Coronary artery (tissue), 2 donors: Measurements from ENCODE around the gene ECM2.

Experiments
- DNase-seq: peaks from one replicate; pipeline ENCODE4 v3.0.0-alpha.2; 2017; ENCODE audit warnings: low spot score
- H3K27ac ChIP-seq, 2 donors: fragments of 200-600 bp; sonication (generic); one replicate each; pipeline ENCODE4 v1.5.1; 2016 to 2019
- H3K4me3 ChIP-seq: fragments of 200-600 bp; sonication (generic); 2 replicates; pipeline ENCODE4 v1.5.1; 2016; ENCODE audit warnings: mild to moderate bottlenecking, moderate library complexity
- CTCF ChIP-seq: fragments of 200-600 bp; sonication (generic); IDR thresholded peaks from one replicate; pipeline ENCODE4 v1.5.1; 2019; ENCODE audit warnings: antibody characterized with exemption

The ECM2 gene

DNA sequence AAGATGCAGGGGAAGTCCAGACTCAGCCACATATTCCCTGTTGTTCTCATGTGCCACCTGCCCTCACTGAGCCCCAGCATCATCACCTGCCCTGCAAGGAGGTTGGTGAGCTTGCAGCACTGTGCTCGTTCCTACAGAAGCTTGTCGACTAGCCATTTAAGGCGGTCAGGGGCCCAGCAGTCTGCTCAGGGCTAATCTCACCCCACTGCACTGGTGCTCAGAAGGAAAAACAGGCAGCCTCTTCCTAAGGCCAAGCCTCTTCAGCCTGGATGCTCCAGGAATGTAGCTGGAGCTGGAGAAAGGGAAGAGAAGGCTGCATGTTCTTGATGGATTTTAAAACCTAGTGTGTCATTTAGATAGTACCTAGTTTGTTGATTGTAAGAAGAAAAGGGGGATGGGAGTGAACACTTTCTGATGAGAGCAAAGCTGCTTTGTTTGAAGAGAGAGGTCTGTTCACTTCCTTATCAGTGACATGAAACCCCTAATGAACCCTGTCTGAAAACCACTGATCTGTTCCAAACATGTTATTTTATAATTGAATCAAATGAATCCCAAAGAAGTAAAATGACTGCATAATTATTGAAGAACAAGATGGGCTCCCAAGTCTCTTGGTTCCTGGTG, 42.9 kb downstream of the ECM2 start:
- DNase-seq, result no peak
- Histone ChIP-seq H3K27ac (no peak overlapping the region), H3K4me3 (no peak overlapping the region)
- no peak for TF ChIP-seq CTCF

DNA sequence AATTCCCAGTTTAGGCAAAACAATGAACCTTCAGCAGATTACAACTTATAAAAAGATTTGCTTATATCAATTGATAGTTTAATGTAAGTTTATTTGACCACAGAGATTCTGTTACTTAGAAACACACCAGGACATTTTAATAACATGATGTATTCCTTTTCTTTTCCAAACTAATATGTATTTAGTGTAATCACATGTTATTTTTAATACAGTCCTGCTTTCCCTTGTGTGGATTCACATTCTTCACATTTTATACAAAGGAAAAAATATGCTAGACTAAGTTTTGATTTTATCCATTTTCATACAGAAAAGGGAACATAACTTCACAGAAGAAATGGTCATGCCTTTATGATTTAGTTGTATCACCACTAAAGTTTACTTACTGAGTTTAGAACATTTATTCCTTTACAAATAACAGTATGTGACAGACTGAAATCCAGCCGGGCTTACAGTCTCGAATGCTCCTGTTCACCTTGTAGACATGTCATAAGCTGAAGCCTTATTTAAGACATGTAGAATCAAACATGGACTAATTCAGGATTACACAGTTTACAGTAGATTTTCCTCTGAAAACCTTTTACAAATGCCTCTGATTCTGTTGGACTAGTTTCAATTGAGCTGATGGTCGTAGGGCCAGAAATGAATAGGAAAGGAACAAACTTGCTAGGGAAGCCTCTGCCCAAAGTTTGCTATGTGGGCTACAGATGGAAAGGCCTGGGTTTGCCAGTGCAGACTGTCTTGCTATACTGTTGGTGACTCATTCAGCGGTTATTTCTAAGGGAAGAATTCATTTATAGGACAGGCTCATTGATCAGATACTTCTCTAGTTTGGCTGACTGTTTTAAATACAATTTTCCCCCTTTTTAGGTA, 46.9 kb downstream of the ECM2 start:
- DNase-seq, result no peak
- TF ChIP-seq CTCF, result no peak
- Histone ChIP-seq H3K27ac (peak overlapping the region; percentile 43 to 69), H3K4me3 (no peak overlapping the region)

- H3K4me3 ChIP-seq, result no peak overlapping the region
- peak overlapping the region; percentile 1 to 38 for H3K27ac ChIP-seq
- no peak for TF ChIP-seq CTCF
- DNase-seq, result no peak
Observed at GRCh38 chr9:92486371-92486770, 49.4 kb downstream of the ECM2 start.

GRCh38 chr9:92484563-92484962, 51.2 kb downstream of the ECM2 start:
- TF ChIP-seq CTCF, result no peak
- DNase-seq, result no peak
- H3K27ac ChIP-seq, result peak overlapping the region; percentile 10 to 79
- H3K4me3 ChIP-seq, result no peak overlapping the region

GRCh38 chr9:92483627-92484545, 51.9 kb downstream of the ECM2 start:
- H3K4me3 ChIP-seq, result no peak overlapping the region
- no peak for DNase-seq
- no peak for TF ChIP-seq CTCF
- H3K27ac ChIP-seq, result peak overlapping the region; percentile 10 to 79

- DNase-seq, result no peak
- H3K27ac ChIP-seq, result peak overlapping the region; percentile 52 to 78
- no peak overlapping the region for H3K4me3 ChIP-seq
- TF ChIP-seq CTCF, result no peak
Observed at GRCh38 chr9:92482805-92483204, 53.0 kb downstream of the ECM2 start.
